ENCODE results near the gene NUP54.

NUP54 gene, protein sequence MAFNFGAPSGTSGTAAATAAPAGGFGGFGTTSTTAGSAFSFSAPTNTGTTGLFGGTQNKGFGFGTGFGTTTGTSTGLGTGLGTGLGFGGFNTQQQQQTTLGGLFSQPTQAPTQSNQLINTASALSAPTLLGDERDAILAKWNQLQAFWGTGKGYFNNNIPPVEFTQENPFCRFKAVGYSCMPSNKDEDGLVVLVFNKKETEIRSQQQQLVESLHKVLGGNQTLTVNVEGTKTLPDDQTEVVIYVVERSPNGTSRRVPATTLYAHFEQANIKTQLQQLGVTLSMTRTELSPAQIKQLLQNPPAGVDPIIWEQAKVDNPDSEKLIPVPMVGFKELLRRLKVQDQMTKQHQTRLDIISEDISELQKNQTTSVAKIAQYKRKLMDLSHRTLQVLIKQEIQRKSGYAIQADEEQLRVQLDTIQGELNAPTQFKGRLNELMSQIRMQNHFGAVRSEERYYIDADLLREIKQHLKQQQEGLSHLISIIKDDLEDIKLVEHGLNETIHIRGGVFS

DNA sequence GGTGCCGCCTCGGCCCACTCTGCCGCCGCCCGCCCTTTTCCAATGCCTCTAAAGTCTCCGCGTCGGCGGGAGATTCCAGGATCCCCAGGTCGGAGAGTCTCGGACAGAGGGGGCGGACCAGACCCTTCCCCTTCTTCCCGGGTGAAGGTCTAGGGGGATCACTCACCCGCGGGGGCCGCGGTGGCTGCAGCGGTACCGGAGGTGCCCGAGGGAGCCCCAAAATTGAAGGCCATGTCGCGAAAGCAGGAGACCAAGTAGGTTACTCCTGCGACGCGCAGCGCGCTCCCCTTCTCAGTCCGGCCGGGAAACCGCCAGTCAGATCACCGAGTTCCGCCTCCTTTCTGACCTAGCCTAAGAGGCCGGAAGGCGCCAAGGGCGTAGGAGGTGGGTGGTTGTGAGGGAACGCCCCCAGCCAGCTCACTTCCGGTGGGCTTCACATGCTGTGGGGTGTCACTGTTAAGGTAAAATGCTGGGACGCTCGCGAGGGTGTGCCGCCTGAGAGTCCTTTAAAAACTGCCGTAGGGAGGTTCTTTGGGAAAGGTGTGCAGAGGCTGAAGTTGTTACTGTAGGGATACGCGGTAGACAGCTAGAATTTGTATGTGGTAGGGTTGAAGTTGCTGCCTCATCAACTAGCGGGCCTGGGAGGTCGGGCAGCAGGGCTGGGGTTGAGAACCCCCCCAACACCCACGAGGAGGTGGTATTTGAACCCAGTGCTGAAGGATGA, at the start of gene NUP54:
Gene NUP54 (minus strand): TSS at position 256 of the 724 bp plus-strand sequence. CDS start 23 bp downstream, at position 233.
- DNase-seq: peak; percentile 94 to 99

DNA sequence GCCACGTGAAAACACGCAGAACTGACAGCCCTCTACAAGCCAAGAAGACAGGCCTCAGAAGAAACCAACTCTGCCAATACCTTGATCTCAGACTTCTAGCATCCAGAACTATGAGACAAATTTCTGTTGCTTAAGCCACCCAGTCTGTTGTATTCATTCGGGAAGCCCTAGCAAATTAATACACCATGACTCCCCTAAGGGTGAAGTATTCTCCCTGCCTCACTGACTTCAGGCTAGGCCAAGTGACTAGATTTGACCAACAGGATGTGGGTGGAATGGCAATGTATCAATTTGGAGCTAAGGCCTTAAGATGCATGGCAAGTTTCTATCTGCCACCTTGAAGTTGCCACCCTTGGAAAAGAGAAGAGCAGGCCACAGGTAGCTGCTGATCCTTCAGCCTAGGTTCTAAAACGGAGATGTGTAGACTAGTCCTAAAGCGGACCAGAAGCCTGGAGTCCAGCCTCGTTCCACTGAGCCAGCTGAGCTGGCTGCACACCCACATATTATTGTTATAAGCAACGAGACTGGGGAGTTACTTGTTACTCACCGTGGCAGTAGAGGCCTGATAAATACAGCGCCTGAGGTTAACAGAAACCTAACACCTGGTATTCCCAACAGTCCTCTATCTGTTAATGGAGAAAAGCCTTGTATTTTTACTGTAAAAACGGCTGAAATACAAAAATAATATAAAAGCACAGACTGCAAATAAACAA, 49.0 kb upstream of the NUP54 start:
- DNase-seq: no peak

DNA sequence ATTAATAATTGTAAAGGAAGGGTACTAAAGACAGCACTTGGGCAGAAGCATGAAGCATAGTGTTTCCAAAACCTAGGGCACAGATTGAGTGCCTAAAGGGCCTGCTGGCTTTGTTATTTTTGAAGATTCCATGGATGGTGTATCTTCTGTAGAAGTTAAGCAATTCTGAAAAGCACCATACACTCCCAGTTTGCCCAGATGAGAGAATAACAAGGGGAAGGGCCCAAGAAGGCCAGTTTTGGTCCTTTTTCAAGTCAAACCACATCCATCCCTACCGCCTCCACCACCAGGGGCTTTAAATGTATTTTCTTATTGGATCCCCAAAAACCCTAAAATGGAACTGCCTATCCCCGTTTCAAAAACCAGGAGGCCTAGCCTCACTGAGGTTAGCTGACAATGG, 48.2 kb upstream of the NUP54 start:
- DNase-seq: peak; percentile 49 to 69

DNA sequence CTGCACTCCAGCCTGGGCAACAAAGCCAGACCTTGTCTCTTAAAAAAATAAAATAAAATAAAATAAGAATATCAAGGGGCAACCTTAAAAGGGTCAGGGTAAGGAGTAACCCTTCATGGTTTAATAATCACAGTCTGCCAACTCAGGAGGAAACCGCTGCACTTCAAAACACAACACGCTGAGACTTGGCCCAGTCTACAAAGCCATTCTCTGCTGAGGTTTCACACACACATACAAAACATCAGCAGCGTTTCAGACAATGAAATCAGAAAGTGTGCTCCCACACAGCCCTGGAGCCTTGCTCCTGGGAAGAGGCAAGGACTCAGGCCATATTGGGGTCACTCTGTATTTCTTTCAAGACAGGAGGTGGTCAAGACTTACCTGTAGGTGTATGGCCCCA, 47.1 kb upstream of the NUP54 start:
- no peak for DNase-seq

DNA sequence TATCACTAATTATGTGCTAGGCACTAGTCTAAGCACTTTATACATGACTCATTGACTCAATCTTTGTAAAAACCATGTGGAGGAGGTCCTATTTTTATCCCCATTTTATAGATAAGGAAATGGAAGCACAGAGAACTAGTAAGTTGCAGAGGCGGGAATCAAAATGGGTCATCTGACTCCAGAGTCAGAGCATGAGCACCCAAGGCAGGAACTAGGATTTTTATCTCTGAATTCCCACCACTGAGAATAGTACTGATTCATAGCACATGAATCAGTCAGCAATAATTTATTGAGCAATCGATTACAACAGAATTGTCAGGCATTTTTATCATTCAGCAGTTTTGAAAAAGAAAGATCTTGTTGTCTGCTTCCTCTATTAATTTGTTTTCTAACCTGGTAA, 46.1 kb upstream of the NUP54 start:
- peak; percentile 94 to 99 for DNase-seq

DNA sequence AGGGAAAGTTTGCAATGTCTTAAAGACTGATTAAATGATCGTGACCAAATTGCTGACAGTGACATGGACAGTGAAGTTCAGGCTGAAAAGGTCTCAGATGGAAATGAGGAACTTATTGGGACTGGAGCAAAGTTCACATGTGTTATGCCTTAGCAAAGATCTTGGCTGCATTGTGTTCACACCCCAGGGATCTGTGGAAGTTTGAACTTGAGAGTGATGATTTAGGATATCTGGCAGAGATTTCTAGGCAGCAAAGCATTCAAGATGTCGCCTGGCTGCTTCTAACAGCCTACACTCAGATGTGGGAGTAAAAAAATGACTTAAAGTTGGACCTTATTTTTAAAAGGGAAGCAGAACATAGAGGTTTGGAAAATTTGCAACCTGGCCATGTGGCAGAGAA, 44.0 kb upstream of the NUP54 start:
- peak in 1 of 2 donors; percentile 35 for DNase-seq

DNA sequence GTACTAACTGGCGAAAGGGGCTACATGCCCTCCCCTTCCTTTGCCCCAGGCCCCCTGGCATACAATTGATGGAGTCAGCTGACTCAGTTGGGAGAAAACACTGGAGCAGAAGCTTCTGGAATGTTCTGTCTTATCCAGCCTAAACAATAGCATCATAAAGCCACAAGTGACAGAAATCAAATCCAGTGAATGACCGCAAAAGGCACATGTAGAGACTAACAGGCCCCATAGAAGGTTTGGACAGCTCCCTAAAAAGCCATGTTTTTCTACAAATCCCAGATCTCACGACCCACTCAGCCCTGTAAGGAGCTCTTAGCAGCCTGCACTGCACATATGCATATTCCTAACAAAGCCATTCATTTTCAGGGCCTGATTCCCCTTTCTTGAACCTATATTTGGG, 40.4 kb upstream of the NUP54 start:
- DNase-seq: no peak

DNA sequence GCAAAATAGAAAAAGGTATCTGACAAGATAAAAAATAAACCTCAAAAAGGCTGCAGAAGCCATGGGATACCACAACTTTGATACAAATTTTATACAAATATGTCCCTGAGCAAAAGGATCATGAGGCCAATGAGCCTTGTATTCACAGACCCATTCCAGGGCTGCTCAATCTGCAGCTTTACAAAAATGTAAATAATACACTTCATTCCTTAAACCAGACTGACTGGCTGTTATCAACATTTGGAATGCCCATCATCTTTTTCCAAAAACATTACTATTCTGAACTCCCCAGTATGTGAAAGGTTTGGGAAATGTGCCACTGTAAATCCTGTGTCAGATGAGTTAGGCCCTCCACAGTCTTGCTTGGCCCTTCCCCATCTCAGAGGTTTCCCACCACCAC, 40.0 kb upstream of the NUP54 start:
- DNase-seq: no peak

DNA sequence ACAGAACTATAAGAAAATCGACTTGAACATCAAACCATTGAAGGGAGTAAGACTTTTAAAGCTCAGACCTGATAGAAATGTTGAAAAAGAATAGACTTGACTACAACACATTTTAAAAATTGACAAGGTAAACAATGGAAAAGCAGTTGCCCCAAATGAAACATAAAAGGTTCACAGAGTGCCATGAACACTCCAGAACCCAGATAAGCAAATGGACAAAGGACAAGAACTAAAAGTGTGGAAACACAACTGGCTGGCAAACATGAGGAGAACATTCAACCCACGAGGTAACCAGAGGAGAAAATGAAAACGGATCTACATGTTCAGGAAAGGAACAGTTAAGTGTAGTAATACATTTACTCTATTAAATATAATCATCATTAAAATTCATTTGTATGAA, 39.0 kb upstream of the NUP54 start:
- DNase-seq: no peak

DNA sequence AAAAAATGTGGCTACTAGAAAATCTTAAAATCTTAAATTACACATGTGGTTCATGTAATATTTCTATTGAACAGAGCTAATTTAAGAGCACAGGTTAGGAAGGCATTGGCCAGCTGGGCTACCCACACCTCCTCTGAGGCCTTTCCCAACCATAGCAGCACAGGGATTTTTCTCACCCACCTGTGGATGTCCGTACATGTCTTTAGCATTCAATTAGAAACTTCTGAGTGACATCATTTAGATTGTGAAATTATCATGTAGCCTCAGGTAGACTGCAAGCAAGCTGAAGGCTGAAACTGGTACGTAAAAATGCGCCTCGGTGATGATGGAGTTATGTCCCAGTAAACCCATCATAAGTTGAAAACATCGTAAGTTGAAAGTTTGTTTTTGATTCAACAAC, 34.3 kb upstream of the NUP54 start:
- no peak for DNase-seq

DNA sequence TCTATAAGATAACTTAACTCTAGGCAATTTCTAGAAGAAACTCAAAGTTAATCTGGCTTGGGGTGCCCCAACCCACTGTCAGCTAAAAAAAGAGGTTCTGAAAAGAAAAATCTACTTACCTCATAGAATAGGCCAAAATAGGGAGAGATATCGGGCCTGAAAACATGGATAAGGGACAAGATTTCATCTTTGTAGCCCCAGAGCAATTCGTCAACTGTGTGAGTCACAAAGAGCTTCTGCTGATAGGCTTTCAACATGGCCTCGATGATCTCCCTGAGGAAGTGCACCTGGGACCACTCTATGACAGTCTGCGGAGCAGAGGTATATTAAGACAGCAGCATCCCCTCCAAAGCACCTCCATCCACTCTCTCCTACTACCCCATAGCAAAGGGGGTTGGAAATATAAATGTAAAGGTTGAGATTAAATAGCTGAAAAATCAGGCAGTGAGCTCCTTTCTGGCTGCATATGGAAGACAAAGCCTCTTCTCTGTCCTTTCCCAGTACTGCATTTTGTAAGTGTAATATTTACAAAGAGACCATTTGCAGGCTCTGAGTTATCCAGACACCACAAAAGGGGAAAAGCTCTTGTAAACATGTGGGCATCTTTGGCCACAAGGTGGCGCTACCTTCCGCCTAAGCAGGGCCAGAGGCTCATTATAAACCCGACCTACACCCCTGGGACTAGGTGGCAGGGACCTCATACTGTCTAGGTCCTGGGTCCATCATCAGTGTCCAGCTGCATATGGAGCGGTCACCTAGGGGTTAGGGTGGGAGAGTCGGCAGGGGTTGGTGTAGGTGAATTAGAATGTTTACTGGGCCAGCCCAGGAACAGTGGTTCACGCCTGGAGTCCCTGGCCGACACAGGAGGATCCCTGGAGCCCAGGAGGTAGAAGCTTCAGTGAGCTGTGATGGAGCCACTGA, 31.5 kb upstream of the NUP54 start:
- DNase-seq: peak; percentile 67 to 94

DNA sequence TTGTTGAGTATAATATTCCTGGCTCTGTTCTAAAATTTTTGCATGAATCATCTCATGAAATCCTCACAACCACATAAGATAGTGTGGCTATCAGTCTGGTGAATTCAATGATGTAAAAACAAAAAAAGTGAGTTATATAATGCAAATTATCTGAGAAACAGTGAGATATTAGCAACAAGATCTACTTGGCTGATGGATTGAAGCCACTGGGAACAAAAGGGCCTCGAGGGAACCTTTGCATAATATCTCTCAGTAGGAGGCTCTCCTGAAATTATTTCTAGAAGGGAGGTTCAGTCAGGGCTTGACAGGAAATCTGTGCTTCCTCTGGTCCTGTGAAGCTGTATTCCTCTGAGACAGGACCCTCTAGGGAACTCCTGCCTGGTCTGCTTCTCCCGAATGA, 30.1 kb upstream of the NUP54 start:
- DNase-seq: no peak

DNA sequence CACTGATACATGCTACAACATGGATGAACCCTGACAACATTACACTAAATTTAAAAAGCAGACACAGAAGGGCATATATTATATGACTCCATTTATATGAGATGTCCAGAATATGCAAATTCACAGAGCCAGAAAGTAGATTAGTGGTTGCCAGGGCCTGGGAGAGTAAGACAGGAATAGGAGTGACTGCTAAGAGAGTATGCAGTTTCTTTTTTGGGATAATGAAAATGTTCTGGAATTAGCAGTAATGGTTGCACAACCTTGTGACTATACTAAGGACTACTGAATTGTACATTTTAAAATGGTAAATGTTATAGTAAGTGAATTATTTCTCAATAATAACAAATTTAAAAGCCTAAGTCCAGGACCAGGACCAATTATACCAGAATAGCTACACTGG, 29.5 kb upstream of the NUP54 start:
- no peak for DNase-seq

DNA sequence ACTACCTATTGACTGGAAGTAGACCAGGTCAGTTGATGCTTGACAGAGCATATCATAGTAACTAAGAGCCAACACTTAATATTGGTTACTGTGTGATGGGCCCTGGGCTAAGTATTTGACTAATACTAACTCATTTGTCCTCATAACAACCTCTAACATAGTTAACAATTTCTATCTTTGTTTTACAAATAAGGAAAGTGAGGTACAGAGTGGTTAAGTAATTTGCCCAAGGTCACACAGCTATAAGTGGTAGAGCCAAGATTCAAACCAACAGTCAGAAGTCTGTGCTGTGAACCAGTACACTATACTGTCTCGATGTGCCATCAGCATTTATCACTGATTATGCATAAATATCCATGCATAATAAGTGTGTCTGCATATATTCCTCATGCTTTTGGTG, 27.1 kb upstream of the NUP54 start:
- no peak for DNase-seq

DNA sequence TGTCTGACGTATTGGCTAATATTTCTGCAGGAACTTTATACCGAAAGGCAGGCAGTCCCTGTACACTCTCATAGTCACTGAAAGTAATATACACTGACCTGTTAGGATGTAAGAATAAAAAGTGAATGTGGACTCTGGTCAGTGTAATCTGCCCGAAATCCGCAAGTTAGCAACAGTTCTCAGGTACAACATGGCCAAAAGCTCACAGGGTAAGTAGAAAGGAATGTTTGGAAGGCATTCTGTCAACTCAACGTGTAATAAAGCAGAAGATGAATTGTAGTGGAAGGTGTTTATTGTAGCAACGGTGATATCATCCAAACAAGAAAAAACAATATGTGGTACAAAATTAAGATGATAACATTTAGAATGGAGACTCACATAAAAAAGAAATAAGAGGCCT, 26.0 kb upstream of the NUP54 start:
- no peak for DNase-seq

DNA sequence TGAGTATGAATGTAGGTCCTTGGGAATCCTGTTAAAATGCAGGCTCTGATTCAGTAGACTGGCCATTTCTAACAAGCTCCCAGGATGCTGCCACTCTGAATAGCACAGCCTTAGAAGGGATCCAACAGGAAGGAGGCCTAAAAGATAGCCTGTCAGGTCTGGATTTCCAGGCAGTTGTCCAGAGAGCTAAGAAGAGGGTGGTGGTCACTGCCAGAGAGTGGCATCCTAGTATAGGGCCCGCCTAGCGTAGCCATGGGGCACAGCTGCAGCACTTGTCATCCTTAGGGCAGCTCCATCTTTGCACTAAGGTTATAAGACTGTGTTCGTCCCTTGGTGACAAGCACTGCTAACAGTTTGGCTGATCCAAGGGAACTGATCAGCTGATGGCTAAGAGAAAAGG, 20.5 kb upstream of the NUP54 start:
- no peak for DNase-seq

DNA sequence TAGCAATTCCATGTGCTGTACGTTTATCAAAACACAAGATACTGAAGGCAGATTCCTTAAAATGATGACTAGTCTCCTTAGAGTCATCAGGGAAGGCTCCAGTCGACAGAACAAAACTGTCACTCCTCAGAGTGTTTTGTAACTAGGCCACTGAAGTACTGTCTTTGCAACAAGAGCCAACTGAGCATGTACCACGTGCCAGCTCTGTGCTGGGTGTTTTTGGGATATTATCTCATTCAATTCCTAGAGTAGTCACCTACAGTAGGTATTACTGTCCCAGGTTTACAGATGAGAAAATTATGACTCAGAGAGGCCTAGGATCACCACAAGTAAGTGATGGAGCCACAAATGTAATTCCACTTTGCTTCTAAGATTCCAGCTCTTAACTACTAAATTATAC, 18.3 kb upstream of the NUP54 start:
- no peak for DNase-seq

DNA sequence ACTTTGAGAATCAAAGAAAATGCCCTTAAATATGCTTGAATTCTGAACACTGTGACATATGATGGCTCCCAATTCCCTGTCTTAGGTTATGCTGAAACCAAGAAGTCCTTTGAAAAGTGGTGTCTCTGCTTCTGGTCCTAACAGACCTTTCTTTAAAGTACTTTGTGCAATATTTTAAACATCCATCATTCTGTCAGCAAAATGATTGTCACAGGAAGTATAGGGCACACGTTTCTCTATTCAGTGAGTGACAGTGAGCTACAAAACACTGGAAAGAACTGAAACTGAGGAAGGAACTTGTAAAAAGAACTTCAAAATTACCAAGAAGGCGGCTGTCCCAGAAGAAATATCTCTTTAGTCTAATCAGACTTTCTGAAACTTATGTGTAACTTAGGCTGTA, 12.2 kb upstream of the NUP54 start:
- no peak for DNase-seq

DNA sequence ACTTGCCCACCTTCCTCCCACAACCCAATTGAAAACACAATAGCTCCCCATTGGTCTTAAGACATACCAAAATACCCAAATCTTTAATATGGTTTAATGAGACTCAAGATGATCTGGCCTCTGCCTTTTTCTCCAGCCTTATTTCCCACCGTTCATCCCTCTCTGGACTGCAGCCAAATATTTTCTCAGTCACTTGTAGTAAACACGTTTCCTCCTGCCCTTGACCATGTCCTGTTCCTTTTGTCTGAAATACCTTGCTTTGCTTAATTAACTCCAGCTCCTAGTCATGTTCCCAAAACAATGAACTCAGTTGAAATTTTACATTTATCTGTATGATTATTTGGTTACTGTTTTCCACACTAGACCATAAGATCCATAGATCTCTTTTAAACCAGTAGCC, 8.4 kb upstream of the NUP54 start:
- no peak for DNase-seq

DNA sequence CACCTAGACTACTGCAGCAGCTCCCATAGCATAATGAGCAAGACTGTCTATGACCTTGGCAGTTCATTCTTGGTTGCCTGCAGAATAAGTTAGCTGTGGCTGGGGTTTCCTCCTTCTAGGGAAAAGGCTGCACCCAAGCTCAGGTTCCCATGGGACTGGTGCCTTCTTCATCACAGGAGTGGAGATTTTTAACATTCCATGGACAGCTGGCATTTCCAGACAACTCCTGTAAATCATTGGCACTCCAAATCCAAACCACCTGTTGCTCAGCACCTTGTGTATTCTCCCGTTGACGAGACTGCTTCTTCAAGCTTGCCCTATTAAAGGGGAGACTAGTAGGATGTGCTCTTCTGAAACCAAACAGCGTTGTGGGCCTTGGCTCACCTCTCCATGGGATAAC, 7.8 kb upstream of the NUP54 start:
- DNase-seq: no peak

DNA sequence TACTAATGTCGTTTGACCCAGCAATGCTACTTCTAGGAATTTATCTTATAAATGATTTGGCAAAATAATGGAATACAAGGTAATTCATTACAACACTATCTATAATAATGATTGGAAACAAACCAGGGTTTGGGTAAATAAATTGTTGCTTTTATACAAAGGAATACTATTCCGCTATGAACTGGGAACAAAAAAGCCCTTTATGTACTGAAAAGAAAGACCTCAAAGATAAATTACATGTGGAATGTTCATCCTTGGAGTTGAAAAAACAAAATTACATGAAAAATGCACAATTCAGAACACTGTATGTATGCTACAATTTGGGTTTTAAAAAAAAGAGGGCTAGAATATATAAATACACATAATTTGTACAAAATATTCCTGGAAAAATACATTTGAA, 5.2 kb upstream of the NUP54 start:
- DNase-seq: no peak

DNA sequence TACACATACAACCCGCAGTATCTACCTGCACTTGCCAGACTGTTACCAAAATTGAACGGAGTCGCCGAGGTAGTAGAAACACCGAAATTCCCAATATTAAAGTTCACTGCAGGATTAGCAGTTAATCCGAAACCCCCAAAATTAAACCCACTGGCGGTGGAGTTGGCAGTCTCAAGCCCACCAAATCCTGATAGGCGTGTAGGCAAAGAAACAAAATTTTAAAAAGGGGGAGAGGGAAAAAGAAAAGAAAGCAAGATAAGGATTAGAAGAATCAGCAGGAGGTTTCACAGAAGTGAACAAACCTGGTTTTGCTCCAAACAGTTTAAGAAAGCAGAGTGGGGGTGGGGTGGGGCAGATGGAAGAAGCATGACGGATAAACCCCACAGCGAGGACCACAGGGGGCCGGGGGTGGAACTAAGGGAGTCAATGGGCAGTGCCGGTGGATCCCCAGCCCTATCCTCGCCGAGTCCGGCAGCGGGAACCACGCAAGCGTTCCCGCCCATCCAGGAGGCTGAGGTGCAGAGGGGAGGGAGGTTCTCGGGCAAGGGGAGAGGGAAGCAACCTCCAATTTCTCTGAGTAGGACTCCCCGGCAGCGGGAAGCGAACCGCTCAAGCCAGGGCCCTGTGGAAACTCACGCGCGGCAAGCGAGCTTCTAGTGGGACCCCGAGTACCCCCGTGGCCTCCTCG, 599 bp downstream of the NUP54 start:
- DNase-seq: peak; percentile 49 to 64

Data from inflammatory macrophage treated with lipopolysaccharide for 1 hour (primary cell).